ENCODE data around the gene COPB1. TPM values are rescaled to one million over a fixed set of nuclear protein-coding genes. Genes with fewer than 3 reads are reported as not detected.

COPB1 gene
- total RNA-seq, 1 experiment from 2014 or later, result 94.6 TPM

- intact Hi-C loops (cut with micrococcal nuclease; ENCODE audit: unreplicated experiment), result loop anchor here (10.0 kb wide), 1 partner anchor 504 kb away; no protein-coding TSS in a partner anchor
- POLR2A ChIA-PET (ENCODE audit: low non-redundant PET), result no interaction called here
Observed at GRCh38 chr11:14458377-14458776, 41.2 kb downstream of the COPB1 start.

GRCh38 chr11:14455648-14456430 lies 43.8 kb downstream of the COPB1 start:
- TF ChIP-seq CTCF (conservative IDR thresholded peaks at IDR 0.05; ENCODE audit: low read depth, low read length) (no peak), EZH2 (IDR thresholded peaks at IDR 0.05; ENCODE audit: borderline replicate concordance, low read depth, low read length, poor library complexity, severe bottlenecking) (no peak)
- Histone ChIP-seq H3K36me3 (ENCODE audit: insufficient read depth, low read length, poor library complexity, severe bottlenecking) (peaks cover 35% of the 10 kb centered on the region), H3K4me3 (ENCODE audit: low read depth, low read length, poor library complexity, severe bottlenecking) (no peak overlapping the region), H3K9me3 (ENCODE audit: low read depth, low read length, poor library complexity, severe bottlenecking) (no peaks in the 10 kb centered on the region), H3K27me3 (replicated peaks; ENCODE audit: insufficient read depth, low read depth, low read length, poor library complexity) (no peaks in the 10 kb centered on the region), H3K27ac (ENCODE audit: low read depth, low read length, poor library complexity, severe bottlenecking) (no peak overlapping the region), H3K4me1 (ENCODE audit: insufficient read depth, low read length, poor library complexity, severe bottlenecking) (no peaks in the 10 kb centered on the region)
- BruUV-seq (replicated peaks), result no TSS peak
- POLR2A ChIA-PET (ENCODE audit: low non-redundant PET), result no interaction called here
- DNase-seq (ENCODE audit: low spot score), result no peak
- CTCF ChIA-PET, result interaction anchor here (0.6 to 4.3 kb wide), 11 partner anchors 9 to 1090 kb away, joined by 3 to 48 read pairs (median 4); no protein-coding TSS in a partner anchor
- intact Hi-C loops (cut with micrococcal nuclease; ENCODE audit: unreplicated experiment), result loop anchor here (2.0 to 10.0 kb wide), 2 partner anchors 155 to 501 kb away; no protein-coding TSS in a partner anchor

More at GRCh38 chr11:14458377-14458776, 41.2 kb downstream of the COPB1 start:
- H3K4me3 ChIP-seq (ENCODE audit: low read depth, low read length, poor library complexity, severe bottlenecking), result no peak overlapping the region
- TF ChIP-seq EZH2 (IDR thresholded peaks at IDR 0.05; ENCODE audit: borderline replicate concordance, low read depth, low read length, poor library complexity, severe bottlenecking) (no peak), CTCF (conservative IDR thresholded peaks at IDR 0.05; ENCODE audit: low read depth, low read length) (no peak)
- H3K27ac ChIP-seq (ENCODE audit: low read depth, low read length, poor library complexity, severe bottlenecking), result no peak overlapping the region
- no TSS peak for BruUV-seq (replicated peaks)
- no peaks in the 10 kb centered on the region for H3K4me1 ChIP-seq (ENCODE audit: insufficient read depth, low read length, poor library complexity, severe bottlenecking)
- CTCF ChIA-PET, result no interaction called here
- peaks cover 57% of the 10 kb centered on the region for H3K36me3 ChIP-seq (ENCODE audit: insufficient read depth, low read length, poor library complexity, severe bottlenecking)
- DNase-seq (ENCODE audit: low spot score), result no peak
- no peaks in the 10 kb centered on the region for H3K27me3 ChIP-seq (replicated peaks; ENCODE audit: insufficient read depth, low read depth, low read length, poor library complexity)
- no peaks in the 10 kb centered on the region for H3K9me3 ChIP-seq (ENCODE audit: low read depth, low read length, poor library complexity, severe bottlenecking)

- Histone ChIP-seq H3K36me3 (ENCODE audit: insufficient read depth, low read length, poor library complexity, severe bottlenecking) (peaks cover 27% of the 10 kb centered on the region), H3K27ac (ENCODE audit: low read depth, low read length, poor library complexity, severe bottlenecking) (no peak overlapping the region), H3K27me3 (replicated peaks; ENCODE audit: insufficient read depth, low read depth, low read length, poor library complexity) (no peaks in the 10 kb centered on the region), H3K9me3 (ENCODE audit: low read depth, low read length, poor library complexity, severe bottlenecking) (no peaks in the 10 kb centered on the region), H3K4me3 (ENCODE audit: low read depth, low read length, poor library complexity, severe bottlenecking) (no peak overlapping the region), H3K4me1 (ENCODE audit: insufficient read depth, low read length, poor library complexity, severe bottlenecking) (no peaks in the 10 kb centered on the region)
- intact Hi-C loops (cut with micrococcal nuclease; ENCODE audit: unreplicated experiment), result loop anchor here (2.0 to 10.0 kb wide), 2 partner anchors 154 to 500 kb away; no protein-coding TSS in a partner anchor
- TF ChIP-seq CTCF (conservative IDR thresholded peaks at IDR 0.05; ENCODE audit: low read depth, low read length), result peak; percentile 74
- TF ChIP-seq EZH2 (IDR thresholded peaks at IDR 0.05; ENCODE audit: borderline replicate concordance, low read depth, low read length, poor library complexity, severe bottlenecking), result no peak
- ChIA-PET POLR2A (ENCODE audit: low non-redundant PET) (no interaction called here), CTCF (interaction anchor here (0.6 to 4.3 kb wide), 12 partner anchors 10 to 1089 kb away, joined by 3 to 48 read pairs (median 4); no protein-coding TSS in a partner anchor)
- no TSS peak for BruUV-seq (replicated peaks)
- peak; percentile 42 for DNase-seq (ENCODE audit: low spot score)
Observed at GRCh38 chr11:14454861-14455632, 44.6 kb downstream of the COPB1 start.
